GM19438 (cell line): Measurements from ENCODE around the gene PC.
"Not testable (repeated sequence)": the region's sequence is repeated elsewhere in the genome, so short reads cannot be mapped to it uniquely, and the experiment has no call there.

Experiments used
- ATAC-seq: cut with Tn5 transposase; IDR thresholded peaks from one replicate; pipeline ENCODE4 v1.9.1; 2021; ENCODE audit warnings: low read depth; ENCODE audit not compliant: unreplicated experiment

Gene PC

GRCh38 chr11:66958232-66958955 lies at the start of gene PC:
Gene PC, minus strand, starts transcription at chr11:66958383. Its CDS starts 86,224 bp downstream, at chr11:66872159.
- peak; percentile 99 for ATAC-seq

DNA sequence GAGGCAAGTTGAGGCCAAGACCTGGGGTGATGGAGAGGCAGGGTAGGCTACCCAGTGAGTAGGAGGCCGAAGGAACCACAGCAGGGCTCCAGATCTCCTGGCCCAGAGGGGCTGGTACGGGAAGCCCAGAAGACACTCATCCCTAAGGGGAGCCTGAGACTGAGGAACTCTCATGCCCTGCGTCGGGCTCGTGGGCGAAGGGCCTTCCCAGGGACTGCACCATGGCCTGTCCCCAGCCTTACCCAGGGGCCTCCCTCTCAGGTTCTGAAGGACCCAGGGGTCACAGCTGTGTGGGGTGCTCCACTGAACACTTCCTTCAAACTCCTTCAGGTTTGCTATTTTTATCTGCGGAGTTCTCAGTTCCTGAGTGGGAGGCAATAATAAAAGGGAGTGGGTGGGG lies 48.9 kb upstream of the PC start:
- no peak for ATAC-seq

- no peak for ATAC-seq
Measured at GRCh38 chr11:67006029-67006884, 48.1 kb upstream of the PC start.

GRCh38 chr11:67005200-67005599 lies 47.0 kb upstream of the PC start:
- not testable (repeated sequence) for ATAC-seq

- no peak for ATAC-seq
Measured at GRCh38 chr11:67002921-67003411, 44.8 kb upstream of the PC start.

GRCh38 chr11:67002297-67002913 lies 44.2 kb upstream of the PC start:
- no peak for ATAC-seq

DNA sequence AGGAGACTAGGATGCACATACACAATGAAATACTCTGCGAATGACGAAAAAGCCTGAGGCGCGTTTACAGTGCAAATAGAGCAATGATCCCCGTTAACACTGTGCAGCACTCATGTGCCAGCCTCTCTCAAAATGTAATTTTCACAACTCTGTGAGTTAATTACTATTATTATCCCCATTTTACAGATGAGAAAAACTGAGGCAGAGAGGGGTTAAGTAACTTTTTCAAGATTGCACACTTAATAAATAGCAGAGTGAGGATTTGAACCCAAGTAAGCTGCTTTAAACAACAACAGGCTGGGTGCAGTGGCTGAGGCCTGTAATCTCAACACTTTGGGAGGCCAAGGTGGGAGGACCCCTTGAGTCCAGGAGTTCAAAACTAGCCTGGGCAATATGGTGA lies 43.1 kb upstream of the PC start:
- no peak for ATAC-seq

DNA sequence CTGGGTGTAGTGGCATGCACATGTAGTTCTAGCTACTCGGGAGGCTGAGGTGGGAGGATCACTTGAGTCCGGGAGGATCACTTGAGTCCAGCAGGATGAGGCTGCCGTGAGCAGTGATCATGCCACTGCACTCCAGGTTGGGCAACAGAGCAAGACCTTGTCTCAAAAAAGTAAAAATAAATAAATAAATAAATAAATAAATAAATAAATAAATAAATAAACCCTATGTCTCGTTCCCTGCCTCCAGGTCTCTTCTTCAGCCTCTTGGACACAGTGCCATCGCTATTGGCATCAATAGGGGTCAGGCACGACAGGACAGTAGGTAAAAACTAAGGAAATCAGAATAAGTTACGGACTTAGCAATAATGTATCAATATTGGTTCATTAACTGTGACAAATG lies 41.4 kb upstream of the PC start:
- ATAC-seq: no peak

- ATAC-seq: no peak
Measured at GRCh38 chr11:66996609-66997273, 38.6 kb upstream of the PC start.

DNA sequence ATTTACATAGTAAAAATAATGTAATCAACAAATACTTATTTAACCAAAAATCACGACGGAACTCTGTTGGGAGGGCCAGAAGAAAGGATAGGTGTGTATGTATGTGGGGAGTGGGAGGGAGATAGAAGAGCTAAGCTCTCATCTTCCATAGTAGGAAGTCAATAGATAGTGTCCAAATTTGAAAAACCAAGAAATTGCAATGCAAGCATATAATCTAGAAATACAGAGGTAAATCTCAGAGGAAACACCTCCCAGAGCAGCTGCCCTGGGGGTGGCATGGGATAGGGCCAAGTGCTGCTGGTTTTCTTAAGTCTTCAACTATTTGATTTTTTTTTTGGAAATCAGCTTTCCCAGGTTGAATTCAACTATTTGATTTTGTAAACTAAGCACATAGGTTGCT lies 33.9 kb upstream of the PC start:
- no peak for ATAC-seq

GRCh38 chr11:66989360-66989759 lies 31.2 kb upstream of the PC start:
- ATAC-seq: not testable (repeated sequence)

GRCh38 chr11:66988741-66989140 lies 30.6 kb upstream of the PC start:
- not testable (repeated sequence) for ATAC-seq

DNA sequence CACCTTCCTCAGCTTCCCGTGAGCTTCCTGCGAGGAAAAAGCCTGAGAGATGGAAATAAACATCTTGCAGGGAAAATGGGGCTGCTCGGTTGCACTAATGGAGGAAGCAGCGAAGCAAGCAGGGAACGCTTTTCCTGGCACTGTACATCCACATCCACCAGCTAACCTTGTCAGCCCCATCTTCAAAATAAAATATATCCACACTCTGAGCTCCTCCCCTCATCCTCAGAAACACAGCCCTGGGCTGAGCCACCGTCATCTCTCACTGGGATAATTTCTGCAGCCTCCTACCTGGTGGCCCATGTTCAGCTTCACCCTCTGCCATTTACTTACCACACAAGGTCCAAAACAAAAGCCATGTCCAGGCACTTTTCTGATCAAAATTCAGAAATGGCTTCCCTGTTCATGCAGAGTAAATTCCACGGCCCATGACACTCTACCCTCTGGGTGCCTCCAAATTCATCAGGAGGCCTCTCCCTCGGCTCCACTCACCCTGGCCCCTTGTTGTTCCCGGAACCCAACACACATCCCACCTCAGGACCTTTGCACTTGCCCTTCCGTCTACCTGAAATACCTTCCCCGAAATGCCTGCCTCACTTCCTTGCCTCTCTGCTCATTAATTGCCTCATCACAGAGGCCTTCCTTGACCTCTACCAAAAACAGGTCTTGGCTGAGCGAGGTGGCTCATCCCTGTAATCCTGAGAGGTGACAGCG lies 29.9 kb upstream of the PC start:
- ATAC-seq: no peak

DNA sequence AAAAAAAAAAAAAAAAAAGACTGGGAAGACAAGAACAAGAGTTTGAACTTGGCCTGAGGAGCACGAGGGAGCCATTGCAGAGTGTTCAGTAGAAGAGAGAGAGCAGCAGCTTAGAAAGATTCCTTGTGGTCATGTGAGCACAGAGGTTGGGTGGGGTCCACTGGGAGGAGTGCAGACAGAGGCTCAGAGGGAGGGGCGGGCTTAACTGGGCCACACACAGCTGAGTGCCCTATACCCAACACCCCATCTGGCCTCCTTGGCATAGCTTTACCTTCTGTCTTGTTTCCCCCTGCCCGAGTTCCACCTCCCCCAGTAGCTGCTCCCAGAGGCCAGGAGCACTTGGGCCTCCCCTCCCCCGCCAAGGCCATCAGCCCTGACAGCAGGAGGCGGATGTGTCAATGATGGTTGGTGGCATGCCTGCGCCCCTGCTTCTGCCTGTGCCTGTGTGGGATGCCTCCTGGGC lies 29.0 kb upstream of the PC start:
- ATAC-seq: no peak

DNA sequence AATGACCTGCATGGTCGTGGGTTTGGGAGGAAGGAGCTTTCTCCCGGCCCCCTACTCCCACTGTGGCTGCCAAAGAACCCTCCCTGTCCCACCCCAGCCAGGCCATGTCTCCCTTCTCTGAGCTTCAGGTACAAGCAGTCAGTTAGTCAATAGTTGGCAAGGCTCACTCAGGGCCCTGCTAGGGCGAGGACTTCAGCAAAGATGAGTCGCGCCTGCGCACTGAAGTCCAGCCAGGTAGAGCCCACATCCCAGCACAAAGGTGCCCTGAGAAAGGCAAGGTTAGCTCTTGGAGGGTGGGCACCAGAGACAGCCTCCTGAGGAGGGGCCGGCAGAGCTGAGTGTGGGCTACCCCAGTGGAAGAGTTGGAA lies 28.0 kb upstream of the PC start:
- ATAC-seq: no peak

DNA sequence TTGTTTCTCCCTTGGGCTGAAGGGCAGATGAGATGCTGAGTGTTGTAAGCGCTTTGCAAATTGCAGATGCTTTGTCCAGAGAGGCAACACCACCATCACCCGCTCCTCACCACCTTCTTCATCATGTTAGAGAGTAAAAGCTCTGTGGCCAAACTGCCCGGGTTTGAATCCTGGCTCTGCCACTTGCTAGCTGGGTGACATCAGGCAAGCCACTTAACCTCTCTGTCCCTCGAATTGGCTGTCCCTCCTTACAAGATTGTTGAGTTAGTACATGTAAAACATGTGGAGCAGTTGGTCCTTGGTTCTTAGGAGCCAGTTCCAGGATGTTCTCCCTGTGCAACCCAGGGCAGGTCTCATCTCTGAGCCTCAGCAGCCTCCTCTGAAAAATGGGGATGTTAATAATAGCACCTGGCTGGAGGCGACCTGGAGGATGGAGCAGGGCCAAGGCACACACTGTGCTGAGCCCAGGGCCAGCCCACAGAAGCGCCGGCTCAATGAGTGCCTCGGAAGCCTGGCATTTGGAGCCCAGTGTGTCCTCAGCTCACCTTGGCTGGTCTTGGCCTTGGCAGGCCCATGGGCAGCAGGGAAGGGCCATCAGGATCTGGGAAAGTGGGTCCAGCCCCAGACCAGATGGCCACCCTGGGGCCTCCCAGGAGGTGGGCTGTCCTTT lies 27.5 kb upstream of the PC start:
- ATAC-seq: no peak

- no peak for ATAC-seq
Measured at GRCh38 chr11:66983275-66983924, 25.2 kb upstream of the PC start.

- no peak for ATAC-seq
Measured at GRCh38 chr11:66981976-66982578, 23.9 kb upstream of the PC start.
